Kasumi-1 (cell line): ENCODE results near the gene ECSIT.
"Not testable (repeated sequence)": the region's sequence is repeated elsewhere in the genome, so short reads cannot be mapped to it uniquely, and the experiment has no call there.

Source experiments
- DNase-seq, 2 experiments: peaks; one replicate each; lab custom pipeline; 2025; lab: John Stamatoyannopoulos, UW

Gene ECSIT

DNA sequence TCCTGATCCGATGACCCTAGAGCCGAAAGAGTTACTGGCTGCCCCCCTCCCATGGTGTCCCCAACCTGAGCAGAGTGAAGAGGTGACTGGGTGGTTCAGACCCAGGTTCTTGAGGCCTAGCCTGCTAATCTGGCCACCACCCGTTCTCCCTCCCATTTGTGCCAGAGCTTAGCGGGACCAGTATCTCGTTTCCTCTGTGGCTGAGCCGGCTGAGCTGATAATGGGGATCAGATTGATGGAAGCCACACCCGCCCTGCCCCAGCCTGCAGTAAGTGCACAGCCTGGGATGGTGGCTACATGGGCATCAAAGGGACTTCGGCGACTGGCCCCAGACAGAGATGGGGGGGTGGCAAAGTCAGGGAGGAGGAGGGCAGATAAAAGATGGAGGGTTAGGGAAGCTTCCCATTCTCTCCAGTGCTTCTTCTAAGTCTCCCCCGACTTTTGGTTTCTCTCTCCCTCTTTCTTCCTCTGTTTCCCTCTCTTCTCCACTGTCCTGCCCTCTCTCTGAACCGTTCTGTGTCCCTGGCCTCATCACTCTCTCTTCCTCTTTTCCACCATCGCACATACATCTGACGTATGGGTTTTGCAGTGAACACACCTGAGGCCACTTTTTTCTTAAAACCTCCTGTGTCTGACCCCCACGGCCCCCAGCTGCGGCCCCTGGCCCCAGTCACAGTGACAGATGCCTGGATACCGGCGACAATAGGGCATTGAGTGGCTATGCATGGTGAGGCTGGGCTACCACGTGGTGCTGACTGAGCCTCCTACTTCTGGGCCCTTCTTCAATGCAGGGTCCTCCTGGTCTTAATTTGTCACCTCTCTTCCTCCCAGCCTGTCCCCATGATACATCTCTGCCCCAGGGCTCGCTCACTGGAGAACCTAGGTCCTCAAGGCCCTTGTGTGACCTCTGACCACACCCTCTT, 50.5 kb downstream of the ECSIT start:
- DNase-seq, result no peak

DNA sequence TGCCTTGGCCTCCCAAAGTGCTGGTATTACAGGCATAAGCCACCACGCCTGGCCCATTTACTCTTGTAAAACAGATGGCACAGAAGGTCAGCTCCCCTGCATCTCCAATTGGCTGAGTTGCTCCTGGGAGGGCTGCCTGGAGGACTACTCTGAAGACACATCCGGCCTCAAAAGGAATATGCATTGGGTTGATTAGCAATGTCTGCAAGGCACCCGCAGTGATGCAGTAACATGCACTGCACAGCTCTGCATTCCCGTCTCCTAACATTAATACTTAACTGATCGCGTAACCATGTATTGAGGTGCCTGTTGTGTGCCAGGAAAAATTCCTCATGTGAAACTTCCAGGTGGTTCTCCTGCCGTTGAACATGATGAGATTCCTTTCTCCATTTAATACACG, 53.1 kb downstream of the ECSIT start:
- no peak for DNase-seq

DNA sequence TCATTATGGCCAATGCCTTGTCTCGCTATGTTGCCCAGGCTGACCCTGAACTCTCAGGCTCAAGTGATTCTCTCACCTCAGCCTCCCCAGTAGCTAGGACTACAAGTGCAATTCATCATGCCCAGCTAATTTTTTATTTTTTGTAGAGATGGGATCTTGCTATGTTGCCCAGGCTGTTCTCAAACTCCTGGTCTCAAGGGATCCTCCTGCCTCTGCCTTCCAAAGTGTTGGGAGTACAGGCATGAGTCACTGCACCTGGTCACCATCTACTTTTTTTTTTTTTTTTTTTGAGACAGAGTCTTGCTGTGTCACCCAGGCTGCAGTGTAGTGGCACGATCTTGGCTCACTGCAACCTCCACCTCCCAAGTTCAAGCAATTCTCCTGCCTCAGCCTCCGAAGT, 53.6 kb downstream of the ECSIT start:
- not testable (repeated sequence) for DNase-seq

DNA sequence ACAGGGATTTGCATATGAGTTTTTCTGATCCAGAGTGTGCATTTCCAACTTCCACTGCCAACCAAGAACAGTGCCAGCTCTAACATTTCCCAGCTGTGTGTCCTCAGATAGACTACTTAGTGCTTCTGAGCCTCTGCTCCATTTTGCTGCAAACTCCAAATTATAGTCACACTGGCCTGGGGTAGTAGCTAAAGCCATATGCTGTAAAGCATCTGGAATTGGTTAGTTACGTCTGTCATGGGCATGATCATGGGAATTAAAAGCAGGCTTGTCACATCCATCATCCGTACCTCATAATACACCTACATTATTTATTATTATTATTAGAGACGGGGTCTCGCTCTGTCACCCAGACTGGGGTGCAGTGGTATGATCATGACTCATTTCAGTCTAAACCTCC, 55.2 kb downstream of the ECSIT start:
- no peak for DNase-seq

DNA sequence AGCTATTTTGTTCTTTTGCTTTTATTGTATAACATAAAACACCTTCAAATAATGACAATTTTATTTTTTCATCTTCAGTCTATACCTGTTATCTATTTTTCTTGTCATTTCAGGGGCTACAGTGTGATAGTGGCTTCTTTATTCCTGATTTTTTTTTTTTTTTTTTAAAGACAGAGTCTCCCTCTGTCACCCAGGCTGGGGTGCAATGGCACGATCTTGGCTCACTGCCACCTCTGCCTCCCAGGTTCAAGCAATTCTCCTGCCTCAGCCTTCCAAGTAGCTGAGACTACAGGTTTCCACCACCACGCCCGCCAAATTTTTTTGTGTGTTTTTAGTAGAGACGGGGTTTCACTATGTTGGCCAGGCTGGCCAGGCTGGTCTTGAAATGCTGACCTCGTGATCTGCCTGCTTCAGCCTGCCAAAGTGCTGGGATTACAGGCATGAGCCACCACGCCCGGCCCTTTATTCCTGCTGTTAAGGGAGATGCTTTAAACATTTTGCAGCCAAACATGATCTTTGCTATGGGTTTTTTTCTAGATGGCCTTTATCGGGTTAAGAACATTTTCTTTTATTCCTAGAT, 60.6 kb downstream of the ECSIT start:
- not testable (repeated sequence) for DNase-seq

DNA sequence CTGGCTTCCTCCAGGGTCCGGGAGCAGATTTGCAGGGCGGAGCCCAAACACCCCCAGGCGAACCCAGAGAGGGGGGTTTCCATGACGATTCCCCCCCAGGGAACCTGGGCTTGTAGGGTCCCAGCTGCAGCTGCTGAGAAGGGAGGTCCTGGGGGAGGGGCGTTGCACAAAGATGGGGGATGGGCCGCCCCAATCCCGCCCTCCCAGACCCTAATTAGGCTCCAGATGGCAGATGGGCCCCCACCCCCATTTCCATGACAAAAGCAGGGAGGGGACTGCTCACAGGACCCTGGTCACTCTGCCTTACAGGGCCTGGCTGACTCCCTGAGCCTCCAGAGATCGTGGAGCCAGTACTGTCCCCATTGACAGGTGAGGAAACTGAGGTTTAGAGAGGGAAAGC, 63.3 kb downstream of the ECSIT start:
- no peak for DNase-seq

DNA sequence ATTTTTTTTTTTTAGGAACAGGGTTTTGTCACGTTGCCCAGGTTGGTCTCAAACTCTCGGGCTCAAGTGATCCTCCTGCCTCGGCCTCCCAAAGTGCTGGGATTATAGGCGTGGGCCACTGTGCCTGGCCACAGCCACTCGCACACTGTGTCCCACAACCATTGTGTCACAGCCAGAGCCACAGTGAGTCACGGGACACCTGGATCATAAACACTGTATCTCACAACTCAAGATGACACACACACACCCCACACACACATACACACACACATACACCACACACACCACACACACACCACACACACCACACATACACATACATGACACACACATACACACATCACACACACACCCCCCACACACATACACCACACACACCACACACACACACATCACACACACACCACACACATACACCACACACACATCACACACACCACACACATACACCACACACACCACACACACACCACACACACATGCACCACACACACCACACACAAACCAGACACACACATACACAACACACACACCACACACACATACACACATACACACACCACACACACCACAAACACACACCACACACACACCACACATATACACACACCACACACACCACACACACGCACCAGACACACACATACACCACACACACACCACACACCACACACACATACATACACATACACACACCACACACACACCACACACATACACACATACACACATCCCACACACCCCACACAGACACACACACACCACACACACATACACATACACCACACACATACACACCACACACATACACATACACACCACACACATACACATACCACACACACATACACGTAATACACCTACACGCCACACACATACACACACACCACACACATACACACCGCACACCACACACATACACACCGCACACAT, 64.3 kb downstream of the ECSIT start:
- DNase-seq, result no peak

DNA sequence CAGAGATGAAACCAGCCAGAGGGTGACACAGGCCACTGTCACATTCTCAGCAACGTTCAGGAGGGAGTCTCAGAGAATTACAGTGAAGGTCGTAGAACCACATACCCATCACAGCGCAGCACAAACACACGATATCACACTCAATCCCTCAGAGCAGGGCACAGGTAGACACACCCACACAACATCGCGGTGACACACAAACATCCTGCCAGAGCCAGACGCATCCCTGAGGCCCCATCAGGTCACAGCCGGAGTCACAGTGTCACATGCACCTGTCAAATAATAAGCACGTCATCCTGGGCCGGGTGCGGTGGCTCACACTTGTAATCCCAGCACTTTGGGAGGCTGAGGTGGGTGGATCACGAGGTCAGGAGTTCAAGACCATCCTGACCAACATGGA, 65.5 kb downstream of the ECSIT start:
- DNase-seq, result no peak

DNA sequence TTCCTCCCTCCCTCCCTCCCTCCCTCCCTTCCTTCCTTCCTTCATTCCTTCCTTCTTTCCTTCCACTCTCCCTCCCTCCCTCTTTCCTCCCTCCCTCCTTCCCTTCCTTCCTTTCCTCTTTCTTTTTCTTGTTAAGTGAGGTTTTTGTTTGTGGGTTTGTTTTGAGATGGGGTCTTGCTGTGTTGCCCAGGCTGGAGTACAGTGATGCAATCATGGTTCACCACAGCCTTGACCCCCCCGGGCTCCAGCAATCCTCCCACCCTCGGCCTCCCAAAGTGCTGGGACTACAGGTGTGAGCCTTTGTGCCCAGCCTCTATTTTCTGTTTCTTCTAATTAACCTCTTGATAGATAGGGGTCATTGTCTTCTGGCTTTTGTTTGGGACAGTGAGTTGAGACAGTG, 67.5 kb downstream of the ECSIT start:
- no peak for DNase-seq

DNA sequence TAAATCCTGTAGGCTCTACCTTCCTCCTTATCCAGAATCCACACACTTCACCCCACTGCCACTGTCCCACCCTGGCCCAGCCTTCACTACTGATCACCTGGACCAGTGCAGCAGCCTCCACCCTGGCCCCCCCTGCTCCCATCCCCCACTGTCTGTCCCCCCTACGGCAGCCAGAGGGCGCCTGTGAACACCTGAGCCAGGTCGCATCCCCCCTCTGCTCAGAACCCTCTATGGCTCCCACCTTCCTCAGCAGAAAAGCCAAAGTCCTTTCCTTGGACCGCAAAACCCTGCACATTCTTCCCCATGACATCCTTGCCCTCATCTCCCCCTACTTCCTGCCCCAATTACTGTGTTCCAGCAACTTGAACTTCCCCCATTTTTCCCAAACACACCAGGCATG, 68.7 kb downstream of the ECSIT start:
- no peak for DNase-seq

DNA sequence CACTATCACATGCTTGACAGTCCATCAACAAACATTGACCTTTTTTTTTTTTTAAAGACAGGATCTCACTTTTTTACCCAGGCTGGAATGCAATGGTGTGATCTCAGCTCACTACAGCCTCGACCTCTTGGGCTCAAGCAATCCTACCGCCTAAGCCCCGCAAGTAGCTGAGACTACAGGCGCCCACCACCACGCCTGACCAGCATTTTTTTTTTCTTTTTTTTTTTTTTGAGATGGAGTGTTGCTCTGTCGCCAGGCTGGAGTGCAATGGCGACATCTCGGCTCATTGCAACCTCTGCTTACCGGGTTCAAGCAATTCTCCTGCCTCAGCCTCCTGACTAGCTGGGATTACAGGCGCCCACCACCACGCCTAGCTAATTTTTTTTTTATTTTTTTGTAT, 70.0 kb downstream of the ECSIT start:
- not testable (repeated sequence) for DNase-seq

DNA sequence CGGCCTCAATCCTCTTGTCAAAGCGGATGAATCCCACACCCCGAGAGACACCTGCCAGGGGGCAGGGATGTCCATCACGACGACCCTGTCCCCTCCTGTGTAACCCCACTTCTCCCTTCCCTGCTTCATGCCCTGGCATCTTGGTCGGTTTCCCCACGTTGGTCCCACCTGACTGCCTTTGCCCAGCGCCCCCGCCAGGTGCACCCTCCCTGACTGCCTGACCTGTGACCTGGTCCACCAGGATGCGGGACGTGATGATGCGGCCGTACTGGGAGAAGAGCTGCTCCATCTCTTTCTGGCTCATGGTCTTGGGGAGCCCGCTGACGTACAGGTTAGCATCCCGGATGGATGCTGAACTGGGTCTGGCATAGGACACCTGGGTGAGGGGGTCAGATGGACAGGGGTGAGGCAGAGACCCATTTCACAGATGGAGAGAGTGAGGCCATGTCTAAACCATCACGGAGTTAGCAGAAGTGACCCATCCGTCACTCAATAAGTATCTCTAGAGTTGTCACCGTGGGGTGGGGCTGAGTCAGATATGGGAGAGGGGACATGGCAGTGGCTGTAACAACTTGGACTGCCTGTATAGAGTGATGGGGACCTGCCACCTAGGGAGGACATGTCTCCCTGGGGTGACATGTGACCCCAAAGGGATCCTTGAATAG, 70.6 kb downstream of the ECSIT start:
- DNase-seq, result no peak

DNA sequence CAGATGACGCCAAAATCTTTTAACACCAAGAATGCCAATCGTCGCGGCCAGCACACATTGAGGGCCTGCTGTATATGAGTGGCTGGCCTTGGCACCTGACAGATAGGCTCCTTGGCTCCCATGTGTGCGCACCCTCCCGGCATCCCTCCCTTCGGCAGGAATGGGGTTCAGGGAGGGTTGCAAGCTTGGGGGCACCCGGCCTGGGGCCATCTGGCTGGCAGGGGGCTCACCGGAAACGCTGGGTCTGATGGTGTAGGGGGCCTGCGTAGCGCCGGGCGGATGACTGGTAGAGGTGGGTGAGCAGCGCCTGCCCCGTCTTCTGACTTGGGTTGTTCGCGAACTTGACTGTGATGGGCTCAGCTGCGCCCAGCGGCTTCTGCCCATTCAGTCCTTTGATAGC, 71.1 kb downstream of the ECSIT start:
- no peak for DNase-seq

DNA sequence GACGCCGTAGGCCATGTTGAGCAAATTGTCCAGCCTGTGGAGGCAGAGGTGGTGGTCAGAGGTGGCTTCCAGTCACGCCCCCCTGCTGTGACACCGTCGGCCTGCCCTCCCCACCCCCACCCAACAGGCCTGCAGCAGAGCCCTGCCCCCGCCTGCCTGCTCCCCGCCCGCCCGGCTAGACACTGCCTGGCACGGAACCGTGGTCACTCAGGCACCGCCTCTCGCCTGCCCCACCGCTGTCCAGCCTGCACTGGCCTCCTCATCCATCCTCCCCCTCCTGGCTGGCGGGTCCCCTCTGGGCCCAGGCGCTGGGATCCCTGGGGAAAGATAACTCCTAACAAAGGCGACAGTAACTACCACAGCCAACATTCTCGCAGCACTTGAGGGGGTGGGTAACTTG, 71.8 kb downstream of the ECSIT start:
- DNase-seq, result no peak

DNA sequence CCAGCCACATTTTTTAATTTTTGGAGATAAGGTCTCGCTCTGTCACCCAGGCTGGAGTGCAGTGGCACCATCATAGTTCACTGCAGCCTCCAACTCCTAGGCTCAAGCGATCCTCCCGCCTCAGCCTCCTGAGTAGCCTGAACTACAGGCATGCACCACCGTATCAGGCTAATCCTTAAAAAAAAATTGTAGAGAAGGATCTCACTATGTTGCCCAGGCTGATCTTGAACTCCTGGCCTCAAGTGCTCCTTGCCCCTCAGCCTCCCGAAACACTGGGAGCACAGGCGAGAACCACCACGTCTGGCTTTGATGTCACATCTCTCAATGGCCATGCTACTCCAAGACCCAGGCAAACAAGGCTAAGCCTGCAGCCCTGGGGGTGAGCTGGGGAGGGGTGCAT, 72.3 kb downstream of the ECSIT start:
- DNase-seq, result no peak
